Liver (tissue), 3 donors: ENCODE measurements around the gene PITPNM2.

Experiments
- HNF4A ChIP-seq, 2 donors: conservative IDR thresholded peaks; 2 replicates each; pipeline ENCODE4 v1.6.1; 2016; ENCODE audit warnings: antibody characterized with exemption in 2 of 2, mild to moderate bottlenecking in 2 of 2
- TF ChIP-seq, protein P1 (sequence below): fragments of 150-350 bp; IDR thresholded peaks from 2 replicates; pipeline ENCODE4 v1.5.1; 2017; ENCODE audit warnings: improper control_type of control experiment, low read depth, low read length; ENCODE audit not compliant: missing input control
- TF ChIP-seq, protein P2 (sequence below): IDR thresholded peaks from 2 replicates; pipeline ENCODE4 v1.6.1; 2016; ENCODE audit warnings: antibody characterized with exemption, mild to moderate bottlenecking
- donor health status: healthy.
- donor health status: healthy.

DNA sequence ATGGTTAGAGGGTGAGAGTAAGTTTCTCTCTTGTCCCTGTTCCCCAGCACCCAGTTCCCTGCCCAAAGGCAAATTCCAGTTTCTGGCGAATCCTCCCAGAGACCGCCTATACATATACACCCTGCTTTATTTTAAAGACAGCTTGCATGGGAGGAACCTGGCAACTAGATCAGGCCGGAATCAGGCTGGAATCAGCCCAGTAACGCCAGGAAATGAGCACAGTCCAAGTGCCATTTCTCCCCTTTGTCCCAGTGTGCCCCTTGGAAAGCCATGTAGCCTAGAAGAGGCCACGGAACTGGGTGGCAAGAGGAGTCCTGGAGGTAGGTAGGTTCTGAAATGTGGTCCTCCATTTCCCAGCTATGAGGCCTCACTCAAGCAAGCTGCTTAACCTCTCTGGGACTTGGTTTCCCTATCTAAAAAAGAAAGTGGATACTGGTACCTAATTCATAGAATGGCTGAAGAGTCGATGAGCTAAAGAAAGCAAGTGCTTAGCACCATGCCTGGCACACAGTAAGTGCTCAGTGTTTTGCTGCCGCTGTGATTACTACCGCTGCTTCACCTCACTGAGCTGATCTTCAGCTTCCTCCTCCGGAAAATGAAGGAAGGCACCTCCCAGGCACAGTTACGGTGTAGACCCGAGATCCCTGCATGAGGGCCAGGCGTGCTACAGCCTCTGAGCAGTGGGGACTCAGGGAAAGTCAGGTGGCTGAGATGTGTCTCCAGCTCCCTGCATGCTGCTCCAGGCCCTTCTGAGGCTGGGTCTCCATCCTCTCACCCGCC is 36.4 kb downstream of the PITPNM2 start:
- TF ChIP-seq, protein P1, sequence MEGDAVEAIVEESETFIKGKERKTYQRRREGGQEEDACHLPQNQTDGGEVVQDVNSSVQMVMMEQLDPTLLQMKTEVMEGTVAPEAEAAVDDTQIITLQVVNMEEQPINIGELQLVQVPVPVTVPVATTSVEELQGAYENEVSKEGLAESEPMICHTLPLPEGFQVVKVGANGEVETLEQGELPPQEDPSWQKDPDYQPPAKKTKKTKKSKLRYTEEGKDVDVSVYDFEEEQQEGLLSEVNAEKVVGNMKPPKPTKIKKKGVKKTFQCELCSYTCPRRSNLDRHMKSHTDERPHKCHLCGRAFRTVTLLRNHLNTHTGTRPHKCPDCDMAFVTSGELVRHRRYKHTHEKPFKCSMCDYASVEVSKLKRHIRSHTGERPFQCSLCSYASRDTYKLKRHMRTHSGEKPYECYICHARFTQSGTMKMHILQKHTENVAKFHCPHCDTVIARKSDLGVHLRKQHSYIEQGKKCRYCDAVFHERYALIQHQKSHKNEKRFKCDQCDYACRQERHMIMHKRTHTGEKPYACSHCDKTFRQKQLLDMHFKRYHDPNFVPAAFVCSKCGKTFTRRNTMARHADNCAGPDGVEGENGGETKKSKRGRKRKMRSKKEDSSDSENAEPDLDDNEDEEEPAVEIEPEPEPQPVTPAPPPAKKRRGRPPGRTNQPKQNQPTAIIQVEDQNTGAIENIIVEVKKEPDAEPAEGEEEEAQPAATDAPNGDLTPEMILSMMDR = no peak
- TF ChIP-seq, protein P2, sequence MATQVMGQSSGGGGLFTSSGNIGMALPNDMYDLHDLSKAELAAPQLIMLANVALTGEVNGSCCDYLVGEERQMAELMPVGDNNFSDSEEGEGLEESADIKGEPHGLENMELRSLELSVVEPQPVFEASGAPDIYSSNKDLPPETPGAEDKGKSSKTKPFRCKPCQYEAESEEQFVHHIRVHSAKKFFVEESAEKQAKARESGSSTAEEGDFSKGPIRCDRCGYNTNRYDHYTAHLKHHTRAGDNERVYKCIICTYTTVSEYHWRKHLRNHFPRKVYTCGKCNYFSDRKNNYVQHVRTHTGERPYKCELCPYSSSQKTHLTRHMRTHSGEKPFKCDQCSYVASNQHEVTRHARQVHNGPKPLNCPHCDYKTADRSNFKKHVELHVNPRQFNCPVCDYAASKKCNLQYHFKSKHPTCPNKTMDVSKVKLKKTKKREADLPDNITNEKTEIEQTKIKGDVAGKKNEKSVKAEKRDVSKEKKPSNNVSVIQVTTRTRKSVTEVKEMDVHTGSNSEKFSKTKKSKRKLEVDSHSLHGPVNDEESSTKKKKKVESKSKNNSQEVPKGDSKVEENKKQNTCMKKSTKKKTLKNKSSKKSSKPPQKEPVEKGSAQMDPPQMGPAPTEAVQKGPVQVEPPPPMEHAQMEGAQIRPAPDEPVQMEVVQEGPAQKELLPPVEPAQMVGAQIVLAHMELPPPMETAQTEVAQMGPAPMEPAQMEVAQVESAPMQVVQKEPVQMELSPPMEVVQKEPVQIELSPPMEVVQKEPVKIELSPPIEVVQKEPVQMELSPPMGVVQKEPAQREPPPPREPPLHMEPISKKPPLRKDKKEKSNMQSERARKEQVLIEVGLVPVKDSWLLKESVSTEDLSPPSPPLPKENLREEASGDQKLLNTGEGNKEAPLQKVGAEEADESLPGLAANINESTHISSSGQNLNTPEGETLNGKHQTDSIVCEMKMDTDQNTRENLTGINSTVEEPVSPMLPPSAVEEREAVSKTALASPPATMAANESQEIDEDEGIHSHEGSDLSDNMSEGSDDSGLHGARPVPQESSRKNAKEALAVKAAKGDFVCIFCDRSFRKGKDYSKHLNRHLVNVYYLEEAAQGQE = no peak
- no peak for TF ChIP-seq HNF4A (conservative IDR thresholded peaks at IDR 0.05)
